GM19455 (cell line): ENCODE results near the gene TDRD3.
A peak's percentile ranks its signal among the peaks of the same experiment; 100 is the strongest.
"Not testable (repeated sequence)": the region's sequence is repeated elsewhere in the genome, so short reads cannot be mapped to it uniquely, and the experiment has no call there.

ENCODE experiments used
- ATAC-seq: cut with Tn5 transposase; IDR thresholded peaks from one replicate; pipeline ENCODE4 v1.9.1; 2021; ENCODE audit not compliant: unreplicated experiment

The TDRD3 gene

DNA sequence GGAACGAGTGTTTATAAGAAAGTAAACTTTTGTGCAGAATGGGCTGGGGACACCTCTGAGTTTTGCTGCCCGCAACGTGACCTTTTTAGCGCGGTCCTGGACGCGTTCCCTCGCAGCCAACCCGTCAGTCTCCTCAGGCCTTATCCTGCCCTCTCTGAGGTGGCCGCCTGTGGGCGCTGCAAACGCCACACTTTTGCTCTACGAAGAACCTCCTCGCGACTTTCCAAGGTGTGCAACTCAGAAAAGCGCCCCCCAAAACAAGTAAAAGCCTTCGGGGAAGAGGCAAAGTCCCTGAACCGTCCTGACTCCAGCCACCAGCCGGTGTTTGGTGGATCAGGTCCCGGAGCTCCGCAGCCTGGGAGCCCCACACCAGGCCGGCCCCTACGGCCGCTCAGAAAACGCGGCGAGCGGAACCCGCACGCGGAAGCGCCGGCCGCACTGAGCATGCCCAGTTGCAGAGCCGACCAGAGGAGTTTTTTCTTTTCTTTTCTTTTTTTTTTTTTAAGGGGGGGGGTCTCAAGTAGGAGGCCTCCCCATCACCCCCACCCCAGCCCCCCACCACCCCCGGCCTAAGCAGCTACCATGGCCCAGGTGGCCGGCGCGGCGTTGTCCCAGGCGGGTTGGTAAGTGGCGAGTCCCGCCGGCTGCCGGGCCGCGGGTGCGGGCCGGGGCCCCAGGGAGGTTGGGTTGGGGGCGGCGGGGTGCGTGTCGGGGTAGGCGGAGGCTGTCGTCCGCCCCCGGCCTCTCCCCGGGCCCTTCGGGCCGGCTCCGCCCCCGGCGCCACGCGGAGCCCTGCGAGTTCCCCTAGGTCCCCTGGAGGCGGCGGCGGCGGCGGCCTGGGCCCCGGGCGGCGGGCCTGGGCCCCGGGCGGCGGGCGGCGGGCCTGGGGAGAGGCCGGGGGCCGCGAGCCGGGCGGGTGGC, at the start of gene TDRD3:
TDRD3 (plus strand) TSS at position 438 of the 921 bp plus-strand sequence; CDS start at position 583, 145 bp downstream.
- ATAC-seq, result peak; percentile 63

DNA sequence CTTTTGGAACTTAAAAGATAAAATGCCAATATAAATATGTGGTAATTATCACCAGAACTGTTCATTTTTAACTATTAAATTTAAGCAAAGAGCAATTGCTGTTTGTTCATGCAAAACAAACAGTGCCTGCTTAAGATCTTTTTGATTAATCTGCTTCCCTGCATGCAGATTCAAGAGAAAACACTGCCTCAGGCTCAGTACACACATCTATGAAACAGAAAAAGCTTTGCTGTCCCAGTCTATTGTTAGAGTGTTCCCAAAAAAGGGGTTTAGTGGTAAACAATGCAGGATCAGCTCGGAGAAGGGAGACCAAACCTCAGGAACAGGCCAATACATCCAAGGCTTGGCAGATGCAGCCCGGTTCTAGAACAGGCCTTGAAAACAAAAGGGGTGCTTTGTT, 49.3 kb upstream of the TDRD3 start:
- ATAC-seq, result no peak

DNA sequence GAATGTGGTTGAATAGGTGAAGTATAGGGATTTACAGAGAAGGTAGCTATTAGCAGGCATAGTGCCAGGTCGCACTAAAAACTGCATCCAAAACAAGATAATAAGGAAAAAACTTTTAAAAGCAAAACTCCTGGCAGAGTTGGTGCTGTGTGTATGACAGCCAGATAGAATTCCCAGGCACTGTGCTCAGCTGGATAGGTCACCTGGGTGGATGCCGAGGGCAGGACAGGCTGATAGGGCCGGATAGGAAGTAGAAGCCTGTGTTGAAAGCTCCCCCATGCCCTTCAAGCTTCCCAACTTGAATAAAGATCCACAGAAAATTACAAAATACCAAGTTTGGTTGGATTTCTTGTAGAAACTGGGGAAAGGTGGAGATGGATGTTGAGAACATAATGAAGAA, 48.9 kb upstream of the TDRD3 start:
- no peak for ATAC-seq

DNA sequence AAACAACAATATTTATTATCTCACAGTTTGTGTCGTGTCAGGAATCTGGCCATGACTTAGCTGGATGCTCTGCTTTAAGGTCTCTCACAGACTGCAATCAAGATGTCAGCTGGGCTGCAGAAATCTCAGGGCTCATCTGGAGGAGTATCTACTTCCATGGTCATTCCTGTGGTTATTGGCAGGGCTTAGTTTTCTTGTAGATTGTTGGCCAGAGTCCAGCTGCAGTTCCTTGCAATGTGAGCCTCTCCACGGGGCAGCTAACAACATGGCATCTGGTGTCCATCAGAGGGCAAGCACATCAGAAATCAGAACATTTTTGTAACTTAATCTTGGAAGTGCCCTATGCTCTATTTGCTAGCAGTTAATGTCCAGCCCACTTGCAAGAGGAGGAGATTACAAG, 45.7 kb upstream of the TDRD3 start:
- ATAC-seq, result no peak

DNA sequence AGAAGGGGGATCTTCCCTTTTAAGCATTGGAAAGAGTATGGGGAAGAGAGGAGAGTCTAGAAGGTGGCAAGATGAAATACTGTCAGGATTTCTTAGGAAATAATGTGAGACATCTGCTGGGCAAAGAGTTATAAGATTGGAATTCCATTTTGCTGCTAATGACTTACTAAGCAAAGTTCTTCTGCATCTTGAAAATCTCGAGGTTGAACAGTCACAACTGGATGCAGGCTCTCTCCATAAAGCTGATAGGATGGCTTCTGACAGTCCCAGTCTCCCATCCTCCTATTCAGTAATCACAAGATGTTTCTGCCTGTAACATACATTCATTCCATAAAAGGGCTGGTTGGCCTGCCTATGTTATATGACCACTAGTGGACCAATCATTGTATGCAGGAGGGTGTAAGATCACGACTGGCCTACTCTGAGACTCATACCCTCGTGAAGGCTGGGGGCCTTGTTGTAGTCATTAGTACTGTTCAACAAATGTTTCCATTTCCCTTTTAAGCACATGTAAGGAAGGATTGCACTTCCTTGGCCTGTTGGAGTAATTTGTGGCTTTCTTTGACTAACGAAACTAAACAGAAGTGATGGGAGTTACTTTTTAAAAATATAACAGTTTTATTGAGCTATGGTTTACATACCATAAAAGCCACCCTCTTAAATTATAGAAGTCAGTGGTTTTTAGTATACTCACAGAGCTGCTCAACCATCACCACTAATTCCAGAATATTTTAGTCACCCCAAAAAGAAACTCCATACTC, 45.0 kb upstream of the TDRD3 start:
- ATAC-seq, result no peak

DNA sequence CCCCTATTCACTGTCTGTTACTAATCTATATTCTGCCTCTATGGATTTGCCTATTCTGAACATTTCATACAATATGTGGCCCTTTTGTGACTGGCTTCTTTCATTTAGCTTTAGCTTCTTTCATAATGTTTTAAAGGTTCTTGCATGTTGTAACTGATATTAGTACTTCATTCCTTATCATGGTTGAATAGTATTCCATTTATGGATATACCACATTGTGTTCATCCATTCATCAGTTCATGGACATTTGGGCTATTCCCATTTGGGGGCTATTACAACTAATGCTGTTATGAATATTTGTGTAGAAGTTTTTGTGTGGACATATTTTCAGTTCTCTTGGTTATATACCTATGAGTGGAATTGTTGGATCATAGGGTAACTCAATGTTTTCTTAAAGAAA, 44.4 kb upstream of the TDRD3 start:
- ATAC-seq, result no peak

DNA sequence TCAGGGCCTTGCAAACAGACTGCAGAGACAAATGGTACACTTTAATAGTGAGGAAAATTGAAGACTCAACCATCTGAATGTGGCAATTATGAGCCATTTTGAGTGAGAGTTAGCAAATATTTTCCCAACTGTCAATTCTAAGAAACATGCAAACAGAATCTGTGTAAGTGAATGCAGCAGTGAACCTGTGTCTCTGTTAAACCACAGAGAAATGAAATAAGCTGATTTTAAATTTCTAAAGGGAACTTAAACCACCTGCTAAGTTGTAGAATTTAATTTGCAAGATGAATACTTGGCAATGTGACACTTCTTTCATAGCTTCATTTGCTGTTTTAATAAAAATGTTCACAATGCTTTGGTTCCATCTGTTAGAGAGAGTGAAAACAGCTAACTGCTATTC, 42.0 kb upstream of the TDRD3 start:
- ATAC-seq, result no peak

DNA sequence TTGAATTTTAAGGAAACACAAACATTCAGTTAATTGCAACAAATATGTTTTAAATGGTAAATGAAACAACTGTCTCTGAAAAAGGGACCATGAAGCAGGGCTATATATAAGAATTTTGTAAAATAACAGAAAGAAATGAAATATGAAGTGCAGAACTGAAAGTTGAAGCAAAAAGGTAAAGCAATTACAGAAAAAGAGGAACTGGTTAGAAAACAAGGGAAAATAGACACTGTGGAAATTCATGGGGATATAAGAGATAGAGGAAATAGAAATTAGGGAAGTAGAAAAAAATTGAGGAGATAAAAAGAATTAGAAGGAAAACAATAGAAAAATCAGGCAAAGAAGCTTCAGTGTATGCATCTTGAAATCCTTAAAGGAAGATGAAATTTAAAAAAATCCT, 40.0 kb upstream of the TDRD3 start:
- ATAC-seq, result no peak

DNA sequence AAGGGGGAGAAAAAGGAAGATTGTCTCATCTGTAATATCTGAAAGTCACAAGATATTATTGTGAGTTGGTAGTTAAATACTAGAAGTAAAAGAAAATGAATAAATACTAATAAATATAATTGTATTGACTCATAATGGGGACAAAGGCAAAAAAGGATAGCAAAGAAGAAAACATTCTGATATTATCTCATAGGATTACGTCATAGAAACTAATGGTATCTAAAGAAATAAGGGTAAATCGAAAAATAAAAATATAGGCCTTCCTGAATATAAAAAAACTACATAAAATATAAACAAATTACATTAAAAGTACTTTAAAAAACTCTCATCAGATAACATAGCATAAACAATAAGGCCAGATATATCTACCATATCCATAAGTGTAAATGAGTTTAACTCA, 38.6 kb upstream of the TDRD3 start:
- no peak for ATAC-seq

DNA sequence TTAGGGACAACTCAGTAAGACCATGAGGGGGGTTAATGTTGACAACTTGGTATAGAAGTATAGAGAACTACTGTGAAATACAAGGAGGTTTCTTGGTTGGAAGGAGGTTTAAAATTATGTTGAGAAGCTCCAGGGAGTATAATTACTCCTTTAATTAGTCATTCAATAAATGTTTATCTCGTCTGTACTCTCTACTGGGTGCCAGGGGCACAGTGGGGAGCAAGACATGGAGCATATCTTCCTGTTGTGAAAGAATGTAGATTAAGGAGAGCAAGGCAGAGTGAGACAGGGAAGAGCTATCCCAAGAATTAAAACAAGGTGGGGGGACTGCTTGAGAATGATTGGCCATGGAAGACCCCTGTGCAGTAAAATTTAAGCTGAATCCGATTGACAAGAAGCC, 33.7 kb upstream of the TDRD3 start:
- no peak for ATAC-seq

DNA sequence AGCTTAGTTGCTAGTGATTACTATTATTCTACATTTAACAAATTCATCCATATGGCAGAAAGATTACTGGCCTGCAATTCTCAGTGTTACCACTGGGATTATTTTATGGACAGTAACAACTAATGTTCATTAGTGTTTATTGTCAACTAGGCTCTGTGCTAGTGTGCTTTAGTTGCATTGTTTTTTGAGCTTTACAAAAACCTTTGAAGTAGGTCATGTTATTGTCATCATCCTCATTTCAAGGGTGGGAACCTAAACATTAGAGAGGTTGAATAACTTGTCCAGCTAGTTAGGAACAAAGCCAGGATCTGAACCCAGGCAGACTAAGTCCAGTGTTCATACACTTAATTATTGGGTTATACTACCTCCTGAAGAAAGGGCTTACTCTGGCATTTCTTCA, 27.8 kb upstream of the TDRD3 start:
- peak; percentile 77 for ATAC-seq

DNA sequence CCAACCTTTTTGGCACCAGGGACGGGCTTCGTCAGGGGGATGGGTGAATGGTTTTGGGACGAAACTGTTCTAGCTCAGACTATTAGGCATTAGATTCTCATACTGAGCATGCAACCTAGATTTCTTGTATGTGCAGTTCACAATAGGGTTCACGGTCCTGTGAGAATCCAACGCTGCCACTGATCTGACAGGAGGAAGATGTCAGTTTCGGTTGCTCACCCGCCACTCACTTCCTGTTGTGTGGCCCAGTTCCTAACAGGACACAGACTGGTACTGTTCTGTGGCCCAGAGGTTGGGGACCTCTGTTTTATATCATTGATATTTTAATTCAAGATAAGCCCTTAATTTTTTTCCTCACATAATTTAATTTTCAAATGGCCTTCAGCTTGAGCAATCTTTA, 26.7 kb upstream of the TDRD3 start:
- no peak for ATAC-seq

DNA sequence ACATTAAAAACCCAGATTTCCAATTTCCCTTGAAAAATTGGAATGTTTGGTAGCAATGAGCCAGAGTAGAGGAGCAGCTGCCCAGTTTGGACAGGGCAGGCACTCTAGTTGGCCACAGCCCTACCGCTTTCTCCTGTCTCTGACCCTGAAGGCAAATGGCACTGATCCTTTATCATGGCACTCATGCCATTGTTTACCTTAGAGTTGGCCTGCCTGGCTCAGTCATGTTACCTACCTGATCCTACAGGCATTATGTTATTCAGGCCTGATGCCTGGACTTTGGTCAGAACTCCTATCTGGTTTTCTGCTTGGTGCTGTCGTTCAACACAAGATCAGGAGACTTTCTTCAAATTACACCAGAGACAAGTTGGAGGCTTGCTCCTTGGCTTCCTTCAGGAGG, 24.9 kb upstream of the TDRD3 start:
- no peak for ATAC-seq

DNA sequence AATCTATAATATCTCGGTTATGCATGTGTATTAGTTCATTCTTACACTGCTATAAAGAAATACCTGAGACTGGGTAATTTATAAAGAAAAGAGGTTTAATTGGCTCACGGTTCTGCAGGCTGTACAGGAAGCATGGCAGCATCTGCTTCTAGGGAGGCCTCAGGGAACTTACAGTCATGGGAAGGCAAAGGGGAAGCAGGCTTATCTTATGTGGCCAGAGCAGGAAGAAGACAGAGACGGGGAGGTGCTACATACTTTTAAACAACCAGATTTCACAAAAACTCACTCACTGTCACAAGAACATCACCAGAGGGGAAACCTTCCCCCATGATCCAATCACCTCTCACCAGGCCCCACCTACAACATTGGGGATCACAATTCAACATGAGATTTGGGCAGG, 17.7 kb upstream of the TDRD3 start:
- ATAC-seq, result not testable (repeated sequence)

DNA sequence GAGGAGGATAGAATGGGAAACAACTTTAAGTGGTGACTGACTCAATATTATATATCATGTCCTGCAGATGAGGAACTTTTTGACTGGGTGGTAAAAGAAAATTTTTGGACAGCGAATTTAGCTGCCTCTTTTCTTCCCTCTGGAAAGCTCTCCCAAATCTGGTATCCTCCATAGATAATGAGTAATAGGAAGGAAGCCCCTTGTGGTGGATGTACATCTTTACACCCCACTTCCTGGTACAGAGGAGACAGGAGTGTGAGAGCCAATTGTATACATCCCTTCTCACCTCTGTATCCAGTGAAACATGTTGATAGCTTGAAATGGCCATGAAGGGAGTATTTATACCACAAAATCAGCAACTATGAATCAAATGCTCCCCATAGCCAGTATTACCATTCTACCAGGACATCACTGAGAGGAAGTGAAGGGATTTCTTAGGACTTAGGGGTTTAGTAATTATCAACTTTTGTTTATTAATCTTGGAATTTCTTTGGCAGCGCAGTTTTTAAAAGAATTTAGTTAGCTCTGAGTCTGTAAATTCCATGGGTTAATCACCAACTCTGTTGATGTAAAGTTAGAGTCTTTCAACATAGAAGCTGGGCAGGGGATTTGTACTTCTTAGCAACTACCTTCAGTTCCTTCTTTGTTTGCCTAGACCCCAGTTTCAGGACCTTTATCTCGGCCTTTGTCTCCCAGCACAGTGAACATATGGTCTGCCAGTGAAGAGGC, 17.0 kb upstream of the TDRD3 start:
- no peak for ATAC-seq

DNA sequence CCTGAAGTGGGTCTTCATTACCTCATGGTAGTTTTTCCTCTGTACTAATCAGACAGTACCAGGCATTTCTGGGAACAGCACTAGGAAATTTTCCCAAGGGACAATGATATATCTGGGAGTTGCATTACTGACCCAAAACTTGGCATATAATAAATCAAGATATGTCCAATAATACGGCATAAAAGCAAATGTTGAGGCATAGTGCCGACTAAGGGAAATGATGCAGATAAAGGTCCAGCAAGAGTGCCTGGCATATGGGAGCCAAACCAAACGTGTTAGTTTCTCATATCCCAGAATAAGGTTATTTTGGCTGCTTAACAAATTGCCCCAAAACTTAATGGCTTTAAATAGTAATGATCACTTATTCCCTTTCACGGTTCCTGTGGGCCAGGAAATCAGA, 12.1 kb upstream of the TDRD3 start:
- ATAC-seq, result no peak

DNA sequence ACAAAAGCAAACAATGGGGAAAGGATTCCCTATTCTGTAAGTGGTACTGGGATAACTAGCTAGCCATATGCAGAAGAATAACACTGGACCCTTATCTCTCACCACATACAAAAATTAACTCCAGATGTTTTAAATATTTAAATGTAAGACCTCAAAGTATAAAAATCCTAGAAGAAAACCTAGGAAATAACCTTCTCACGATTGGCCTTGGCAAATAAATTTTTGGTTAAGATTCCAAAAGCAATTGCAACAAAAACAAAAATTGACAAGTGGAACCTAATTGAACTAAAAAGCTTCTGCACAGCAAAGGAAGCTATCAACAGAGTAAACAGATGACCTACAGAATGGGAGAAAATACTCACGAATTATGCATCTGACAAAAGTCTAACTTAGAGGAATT, 10.8 kb upstream of the TDRD3 start:
- ATAC-seq, result no peak

DNA sequence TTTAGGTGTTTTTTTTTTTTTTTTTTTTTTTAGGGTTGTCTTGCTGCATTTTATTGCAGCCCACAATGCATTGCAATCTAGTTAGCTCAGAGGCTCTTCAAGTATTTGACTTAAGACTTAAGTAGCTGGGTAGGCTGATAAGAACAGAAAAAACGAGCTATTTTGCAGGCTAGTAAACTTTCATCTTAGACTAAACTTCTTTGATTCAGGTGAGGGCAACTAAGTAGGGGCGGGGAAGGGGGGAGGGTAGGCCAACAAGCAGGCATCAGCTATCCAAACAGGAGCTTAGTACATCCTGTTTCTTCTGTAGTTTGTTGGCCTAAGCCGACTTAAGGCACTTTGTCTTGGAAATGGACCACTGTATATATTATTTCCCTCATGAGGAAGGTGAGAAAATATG, 4.9 kb upstream of the TDRD3 start:
- no peak for ATAC-seq

DNA sequence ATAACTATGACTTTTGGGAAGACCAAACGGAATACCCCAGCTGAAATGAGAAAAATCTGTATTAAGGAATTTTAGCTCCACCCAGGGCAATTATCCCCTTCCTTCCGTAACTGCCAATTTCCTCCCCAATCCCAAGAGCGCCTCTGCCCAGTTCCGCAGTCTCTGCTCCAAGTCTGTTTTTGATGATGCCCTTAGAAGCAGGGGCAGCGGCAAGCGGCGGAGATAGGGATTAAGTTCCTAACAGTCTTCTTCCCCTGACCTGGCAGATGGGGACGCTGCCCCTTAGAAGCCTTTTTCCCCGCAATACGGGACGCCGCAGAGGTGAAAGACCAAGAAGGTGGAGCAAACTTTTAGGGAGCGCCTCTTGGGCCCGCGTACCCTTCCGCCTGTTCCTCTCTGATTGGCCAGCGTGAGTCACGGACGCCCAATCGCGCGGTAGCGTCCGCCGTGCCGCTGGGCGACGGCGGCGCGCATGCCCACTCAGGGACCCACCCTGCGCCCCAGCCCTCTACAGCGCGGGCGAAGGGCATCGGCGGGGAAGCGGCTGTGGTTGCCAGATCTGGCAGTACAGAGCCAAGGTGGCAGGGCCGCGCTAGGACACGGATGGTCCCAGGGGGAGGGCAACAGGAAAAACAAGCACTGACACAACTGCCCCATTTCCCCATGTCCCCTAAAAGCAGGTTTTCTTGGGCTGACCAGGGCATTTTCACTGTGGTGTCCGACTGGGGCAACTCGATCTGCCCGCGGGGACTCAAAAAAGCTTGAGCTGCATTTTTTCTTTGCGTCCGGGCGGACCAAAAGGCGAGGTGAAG, 843 bp upstream of the TDRD3 start:
- peak; percentile 63 for ATAC-seq

DNA sequence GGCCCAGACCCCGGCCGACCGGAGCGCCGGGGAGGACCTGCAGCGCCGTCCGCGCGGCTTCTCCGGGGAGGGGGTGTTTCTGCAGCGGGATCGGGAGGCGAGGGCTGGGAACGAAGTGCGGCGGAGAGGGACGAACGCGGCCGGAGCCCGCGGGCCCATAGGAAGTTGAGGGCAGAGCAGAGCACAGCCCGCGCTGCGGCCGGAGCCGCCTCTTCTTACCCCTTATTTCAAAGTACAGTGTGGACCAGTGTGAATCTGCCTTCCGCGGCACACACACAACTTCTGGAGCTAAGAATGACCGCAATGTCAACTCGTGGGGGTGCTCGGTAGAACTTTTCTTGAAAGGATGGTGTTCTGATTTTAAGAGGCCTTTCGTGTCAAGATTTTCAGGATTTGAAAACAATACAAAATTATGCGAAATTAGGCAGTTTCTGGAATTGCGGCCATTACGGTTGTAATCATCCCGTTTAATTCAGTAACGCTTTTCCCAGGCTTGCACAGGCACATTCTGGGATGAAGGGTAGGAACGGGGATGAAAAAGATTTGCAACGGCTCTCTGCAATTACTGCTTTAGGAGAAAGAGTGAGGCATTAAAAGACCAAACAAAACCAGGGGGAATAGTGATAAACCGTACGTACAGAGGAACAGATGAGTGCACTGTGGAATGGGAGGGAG, 821 bp downstream of the TDRD3 start:
- peak; percentile 40 for ATAC-seq
